HepG2 (cell line): Measurements from ENCODE around the gene SMIM11. TPM values are rescaled to one million over a fixed set of nuclear protein-coding genes. Genes with fewer than 3 reads are reported as not detected.

Experiments used
- ATAC-seq: fragments of 200-7000 bp; cut with Tn5 transposase; 3 replicates; pipeline ENCODE4 v1.9.1; 2020; ENCODE audit warnings: mild to moderate bottlenecking, moderate library complexity
- BruUV-seq: library from RNA; stranded (reverse); fragments of 400-500 nt; replicated peaks from 2 replicates; lab custom pipeline; 2021; lab: Mats Ljungman, UMichigan
- CTCF ChIA-PET: fragments of 300-600 bp; formaldehyde crosslinking; extraction: SDS; loops from one replicate; lab custom pipeline; 2021; ENCODE audit warnings: low total read pairs, inconsistent platforms, low intra/inter-chr PET ratio; lab: Yijun Ruan, JAX
- POLR2A ChIA-PET: fragments of 350-600 bp; sonication (Branson Sonifier 250); formaldehyde crosslinking; loops from one replicate; lab custom pipeline; 2020; ENCODE audit warnings: antibody characterized with exemption, inconsistent platforms; lab: Yijun Ruan, JAX
- DNase-seq: peaks from one replicate; pipeline ENCODE4 v3.0.0-alpha.2; 2015; ENCODE audit warnings: low spot score
- FAIRE-seq: peaks from 3 replicates; lab custom pipeline; 2011; peaks lifted over from hg19 to GRCh38; lab: Jason Lieb, UNC
- H2AFZ ChIP-seq: one replicate; pipeline ENCODE4 v1.6.1; 2011; ENCODE audit warnings: low read length, inconsistent platforms
- H3K27ac ChIP-seq: fragments of 300-600 bp; 3 replicates; pipeline ENCODE4 v1.8.0; 2011; ENCODE audit warnings: mixed run types, mild to moderate bottlenecking, mixed read lengths, low read length, inconsistent platforms; ENCODE audit not compliant: insufficient read depth; ENCODE audit errors: extremely low read length
- H3K27me3 ChIP-seq, 2 experiments: fragments of 200-600 bp in 1 of 2; 2 replicates in 1 of 2; 3 replicates in 1 of 2; pipeline versions ENCODE4 v1.6.0 to v1.8.0; 2011; ENCODE audit warnings: low read length in 2 of 2, mild to moderate bottlenecking in 2 of 2, moderate library complexity in 2 of 2, inconsistent platforms in 1 of 2; ENCODE audit not compliant: insufficient read depth in 2 of 2, control insufficient read depth in 1 of 2
- H3K36me3 ChIP-seq, 2 experiments: fragments of 200-600 bp in 1 of 2; replicated peaks in 1 of 2; 2 replicates in 1 of 2; 3 replicates in 1 of 2; pipeline versions ENCODE4 v1.5.1 to v1.8.0; 2011; ENCODE audit warnings: low read length in 2 of 2, inconsistent platforms in 1 of 2; ENCODE audit not compliant: insufficient read depth in 2 of 2, control insufficient read depth in 1 of 2
- H3K4me1 ChIP-seq: 2 replicates; pipeline ENCODE4 v1.5.1; 2012; ENCODE audit warnings: low read length, inconsistent platforms; ENCODE audit not compliant: insufficient read depth
- H3K4me2 ChIP-seq: 2 replicates; pipeline ENCODE4 v1.6.0; 2011; ENCODE audit warnings: low read depth, low read length, inconsistent platforms
- H3K4me3 ChIP-seq, 3 experiments: fragments of 200-600 bp in 1 of 3; sonication (generic), shearing (Covaris generic) in 1 of 3; replicated peaks in 1 of 3; 2 replicates each; pipeline ENCODE4 v1.5.1; 2011 to 2016; ENCODE audit warnings: low read length in 3 of 3, inconsistent platforms in 2 of 3, low read depth in 2 of 3, mild to moderate bottlenecking in 2 of 3, control low read depth in 1 of 3, mixed read lengths in 1 of 3; ENCODE audit not compliant: insufficient read depth in 1 of 3
- H3K79me2 ChIP-seq: one replicate; pipeline ENCODE4 v1.6.1; 2011; ENCODE audit warnings: low read length, inconsistent platforms; ENCODE audit not compliant: insufficient read depth
- H3K9ac ChIP-seq: 2 replicates; pipeline ENCODE4 v1.6.0; 2011; ENCODE audit warnings: mild to moderate bottlenecking, low read depth, low read length, inconsistent platforms; ENCODE audit not compliant: insufficient read depth
- H3K9me3 ChIP-seq: 2 replicates; pipeline ENCODE4 v1.5.1; 2012; ENCODE audit warnings: mild to moderate bottlenecking, low read length
- H4K20me1 ChIP-seq: 2 replicates; pipeline ENCODE4 v1.6.0; 2011; ENCODE audit warnings: inconsistent platforms, mild to moderate bottlenecking, low read length, moderate library complexity; ENCODE audit not compliant: insufficient read depth
- PAXIP1 ChIP-seq: sonication (generic); formaldehyde crosslinking; conservative IDR thresholded peaks from 2 replicates; pipeline ENCODE4 v1.4.0; 2020; ENCODE audit warnings: mild to moderate bottlenecking, missing genetic modification reagents, moderate library complexity
- ZBTB33 ChIP-seq: sonication (generic); formaldehyde crosslinking; IDR thresholded peaks from 2 replicates; pipeline ENCODE4 v1.4.0; 2020; ENCODE audit warnings: missing genetic modification reagents
- ZNF12 ChIP-seq: sonication (generic); formaldehyde crosslinking; IDR thresholded peaks from 2 replicates; pipeline ENCODE4 v1.5.0; 2020; ENCODE audit warnings: missing genetic modification reagents
- ZNF24 ChIP-seq: fragments of 450-650 bp; IDR thresholded peaks from 2 replicates; pipeline ENCODE4 v1.6.1; 2017; ENCODE audit warnings: antibody characterized with exemption, mild to moderate bottlenecking
- WGBS: methylation state at CpG from one replicate; pipeline ENCODE4 v1.1.6; 2017; ENCODE audit warnings: low lambda C conversion rate; 5-methylcytosine and 5-hydroxymethylcytosine counted together
- in situ Hi-C: cut with HindIII; loops from 2 replicates; pipeline ENCODE4 v1.10.0; 2017; ENCODE audit warnings: low pct_unique_long_range_greater_than_20kb; ENCODE audit not compliant: extremely low pct_ligation_motif_present
- intact Hi-C: fragments of 100-400 bp; cut with micrococcal nuclease; formaldehyde crosslinking; loops from one replicate; pipeline ENCODE4 v1.10.0; 2022; ENCODE audit not compliant: unreplicated experiment
- polyA plus RNA-seq, 8 experiments: library from polyadenylated mRNA; depleted of rRNA in 3 of 8; stranded (reverse) in 7 of 8; unstranded in 1 of 8; fragments of >200 nt; fragmentation: Illumina TruSeq in 4 of 8; extraction: Trizol in 4 of 8; gene quantifications; 2 replicates each; pipeline versions ENCODE4 v1.2.1 to v1.2.3, GENCODE V29; 2011 to 2016; ENCODE audit warnings: low read depth in 4 of 8, missing spikeins in 1 of 8, mixed read lengths in 1 of 8; ENCODE audit not compliant: insufficient read depth in 1 of 8
- total RNA-seq, 5 experiments: library from RNA; depleted of rRNA; stranded (reverse); fragments of >200 nt; fragmentation: Illumina TruSeq; extraction: Trizol; gene quantifications; 2 replicates each; pipeline ENCODE4 v1.2.3, GENCODE V29; 2016; ENCODE audit warnings: low read depth in 1 of 5

Gene SMIM11
- total and polyA plus RNA-seq, 2 of the 13 experiments (the other 11 are each of a cell fraction or from before 2014, with no cell fraction given) = 6.4 to 18.9 TPM

- no peaks in the 10 kb centered on the region for H3K9me3 ChIP-seq
- no peak for ATAC-seq
- intact Hi-C loops (no loop called here), in situ Hi-C loops (no loop called here)
- 42% methylated on average over 6 of the region's 6 CpGs for WGBS
- TF ChIP-seq ZNF24 = no peak
- peak; percentile 84 for TF ChIP-seq ZNF12 (CRISPR knock-in tag)
- no peak overlapping the region for H2AFZ ChIP-seq
- no peaks in the 10 kb centered on the region for H4K20me1 ChIP-seq
- H3K4me3 ChIP-seq = no peak overlapping the region
- no peak for FAIRE-seq
- ChIA-PET POLR2A (no interaction called here), CTCF (no interaction called here)
- no peaks in the 10 kb centered on the region for H3K79me2 ChIP-seq
- no peak overlapping the region for H3K4me2 ChIP-seq
- no TSS peak for BruUV-seq
- H3K27me3 ChIP-seq = peaks cover 0 to 19% of the 10 kb centered on the region in 2 experiments; a peak in 2 of 5 replicates
- no peaks in the 10 kb centered on the region for H3K36me3 ChIP-seq
- peaks cover 13% of the 10 kb centered on the region for H3K4me1 ChIP-seq
- no peak overlapping the region for H3K27ac ChIP-seq
- no peak for DNase-seq
- no peak overlapping the region for H3K9ac ChIP-seq
Measured at GRCh38 chr21:34332347-34332746, 43.0 kb upstream of the SMIM11 start.

- no peaks in the 10 kb centered on the region for H3K9me3 ChIP-seq
- H3K36me3 ChIP-seq = no peaks in the 10 kb centered on the region
- no peak overlapping the region for H3K9ac ChIP-seq
- CTCF ChIA-PET = no interaction called here
- no peak overlapping the region for H2AFZ ChIP-seq
- in situ Hi-C loops = no loop called here
- H3K4me1 ChIP-seq = peaks cover 13% of the 10 kb centered on the region
- H4K20me1 ChIP-seq = no peaks in the 10 kb centered on the region
- WGBS = 37% methylated on average over 11 of the region's 13 CpGs
- TF ChIP-seq PAXIP1 = no peak
- peak; percentile 52; the same call in 1 of the 2 replicates for TF ChIP-seq ZBTB33 (CRISPR knock-in tag)
- TF ChIP-seq, all 625 proteins: peak for 1
- POLR2A ChIA-PET = no interaction called here
- no peaks in the 10 kb centered on the region for H3K79me2 ChIP-seq
- H3K4me3 ChIP-seq = peak overlapping the region in 2 of 3 experiments; percentile 41 to 56; a peak in 3 of 6 replicates
- H3K4me2 ChIP-seq = peak overlapping the region; percentile 58
- DNase-seq (no peak), ATAC-seq (peak; percentile 79), FAIRE-seq (no peak)
- peaks cover 0 to 26% of the 10 kb centered on the region in 2 experiments; a peak in 2 of 5 replicates for H3K27me3 ChIP-seq
- intact Hi-C loops = no loop called here
- no peak overlapping the region for H3K27ac ChIP-seq
- no TSS peak for BruUV-seq
Measured at GRCh38 chr21:34333121-34333739, 42.1 kb upstream of the SMIM11 start.
